Stomach smooth muscle (tissue), 2 donors: Measurements from ENCODE around the gene SERPIND1.
"Not testable (repeated sequence)": the region's sequence is repeated elsewhere in the genome, so short reads cannot be mapped to it uniquely, and the experiment has no call there.

Source experiments
- H3K27ac ChIP-seq: one replicate; pipeline ENCODE4 v1.7.0; 2013; ENCODE audit warnings: mild to moderate bottlenecking, low read length, inconsistent platforms
- H3K27me3 ChIP-seq, 2 donors: one replicate each; pipeline ENCODE4 v1.7.0; 2013; ENCODE audit warnings: low read length in 2 of 2; ENCODE audit not compliant: insufficient read depth in 2 of 2, control insufficient read depth in 1 of 2
- H3K36me3 ChIP-seq, 2 donors: one replicate each; pipeline ENCODE4 v1.7.0; 2013; ENCODE audit warnings: low read length in 2 of 2; ENCODE audit not compliant: control insufficient read depth in 2 of 2, insufficient read depth in 2 of 2
- H3K4me1 ChIP-seq: one replicate; pipeline ENCODE4 v1.7.0; 2013; ENCODE audit warnings: low read length; ENCODE audit not compliant: control insufficient read depth, insufficient read depth
- H3K4me3 ChIP-seq, 2 donors: one replicate each; pipeline ENCODE4 v1.7.0; 2013; ENCODE audit warnings: low read length in 2 of 2
- H3K9ac ChIP-seq, 2 donors: one replicate each; pipeline ENCODE4 v1.7.0; 2013; ENCODE audit warnings: low read length in 2 of 2, mild to moderate bottlenecking in 1 of 2
- H3K9me3 ChIP-seq, 2 donors: one replicate each; pipeline ENCODE4 v1.7.0; 2013; ENCODE audit warnings: low read length in 2 of 2; ENCODE audit not compliant: control insufficient read depth in 2 of 2
- donor health status: healthy.
- donor health status: Pancreatic carcinoma.

Gene SERPIND1, protein sequence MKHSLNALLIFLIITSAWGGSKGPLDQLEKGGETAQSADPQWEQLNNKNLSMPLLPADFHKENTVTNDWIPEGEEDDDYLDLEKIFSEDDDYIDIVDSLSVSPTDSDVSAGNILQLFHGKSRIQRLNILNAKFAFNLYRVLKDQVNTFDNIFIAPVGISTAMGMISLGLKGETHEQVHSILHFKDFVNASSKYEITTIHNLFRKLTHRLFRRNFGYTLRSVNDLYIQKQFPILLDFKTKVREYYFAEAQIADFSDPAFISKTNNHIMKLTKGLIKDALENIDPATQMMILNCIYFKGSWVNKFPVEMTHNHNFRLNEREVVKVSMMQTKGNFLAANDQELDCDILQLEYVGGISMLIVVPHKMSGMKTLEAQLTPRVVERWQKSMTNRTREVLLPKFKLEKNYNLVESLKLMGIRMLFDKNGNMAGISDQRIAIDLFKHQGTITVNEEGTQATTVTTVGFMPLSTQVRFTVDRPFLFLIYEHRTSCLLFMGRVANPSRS

GRCh38 chr22:20773793-20774212, at the start of gene SERPIND1:
TSS of gene SERPIND1 (plus strand) at chr22:20774113. CDS start at chr22:20779313, 5,200 bp downstream.
- H3K36me3 ChIP-seq, result peaks cover 6 to 9% of the 10 kb centered on the region in 2 donors
- no peak within 1 kb of the TSS for H3K4me3 ChIP-seq
- H3K9ac ChIP-seq, result no peak within 1 kb of the TSS
- H3K4me1 ChIP-seq, result no peaks in the 10 kb centered on the region
- H3K9me3 ChIP-seq, result no peaks in the 10 kb centered on the region
- H3K27ac ChIP-seq, result no peak within 1 kb of the TSS
- H3K27me3 ChIP-seq, result no peaks in the 10 kb centered on the region

GRCh38 chr22:20724676-20725454, 49.0 kb upstream of the SERPIND1 start:
- Histone ChIP-seq H3K9me3 (no peaks in the 10 kb centered on the region), H3K36me3 (peaks cover 35 to 51% of the 10 kb centered on the region in 2 donors), H3K27me3 (no peaks in the 10 kb centered on the region), H3K4me1 (no peaks in the 10 kb centered on the region), H3K4me3 (no peak overlapping the region), H3K27ac (no peak overlapping the region), H3K9ac (no peak overlapping the region)

DNA sequence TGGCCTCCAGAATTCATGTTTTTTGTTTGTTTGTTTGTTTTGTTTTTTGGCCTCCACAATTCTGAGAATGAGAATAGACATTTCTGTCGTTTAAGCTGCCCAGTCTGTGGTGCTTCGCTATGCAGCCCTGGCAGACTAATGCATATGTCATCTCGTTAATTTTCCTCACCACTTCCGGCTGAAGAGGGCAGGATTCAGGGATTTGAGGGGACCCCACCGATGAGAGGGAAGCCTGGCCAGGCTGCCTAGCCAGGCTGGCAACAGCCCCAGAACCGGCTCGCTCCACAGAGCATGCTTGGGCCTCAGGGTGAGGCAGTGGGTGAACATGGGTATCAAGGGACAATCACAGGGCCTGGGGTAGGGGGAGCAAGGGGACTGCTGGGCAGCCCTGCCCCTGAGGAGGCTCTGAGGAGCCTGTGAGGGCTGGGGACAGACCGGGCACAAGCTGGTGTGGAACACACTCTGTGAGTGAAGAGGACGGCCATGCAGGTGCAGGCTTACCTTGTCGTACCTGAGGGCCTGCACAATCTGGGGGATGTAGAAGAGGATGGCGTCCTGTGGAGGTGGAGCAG, 47.8 kb upstream of the SERPIND1 start:
- H3K4me1 ChIP-seq, result no peaks in the 10 kb centered on the region
- H3K27ac ChIP-seq, result no peak overlapping the region
- H3K9ac ChIP-seq, result no peak overlapping the region
- no peaks in the 10 kb centered on the region for H3K9me3 ChIP-seq
- H3K36me3 ChIP-seq, result peaks cover 35 to 48% of the 10 kb centered on the region in 2 donors
- no peak overlapping the region for H3K4me3 ChIP-seq
- H3K27me3 ChIP-seq, result no peaks in the 10 kb centered on the region

DNA sequence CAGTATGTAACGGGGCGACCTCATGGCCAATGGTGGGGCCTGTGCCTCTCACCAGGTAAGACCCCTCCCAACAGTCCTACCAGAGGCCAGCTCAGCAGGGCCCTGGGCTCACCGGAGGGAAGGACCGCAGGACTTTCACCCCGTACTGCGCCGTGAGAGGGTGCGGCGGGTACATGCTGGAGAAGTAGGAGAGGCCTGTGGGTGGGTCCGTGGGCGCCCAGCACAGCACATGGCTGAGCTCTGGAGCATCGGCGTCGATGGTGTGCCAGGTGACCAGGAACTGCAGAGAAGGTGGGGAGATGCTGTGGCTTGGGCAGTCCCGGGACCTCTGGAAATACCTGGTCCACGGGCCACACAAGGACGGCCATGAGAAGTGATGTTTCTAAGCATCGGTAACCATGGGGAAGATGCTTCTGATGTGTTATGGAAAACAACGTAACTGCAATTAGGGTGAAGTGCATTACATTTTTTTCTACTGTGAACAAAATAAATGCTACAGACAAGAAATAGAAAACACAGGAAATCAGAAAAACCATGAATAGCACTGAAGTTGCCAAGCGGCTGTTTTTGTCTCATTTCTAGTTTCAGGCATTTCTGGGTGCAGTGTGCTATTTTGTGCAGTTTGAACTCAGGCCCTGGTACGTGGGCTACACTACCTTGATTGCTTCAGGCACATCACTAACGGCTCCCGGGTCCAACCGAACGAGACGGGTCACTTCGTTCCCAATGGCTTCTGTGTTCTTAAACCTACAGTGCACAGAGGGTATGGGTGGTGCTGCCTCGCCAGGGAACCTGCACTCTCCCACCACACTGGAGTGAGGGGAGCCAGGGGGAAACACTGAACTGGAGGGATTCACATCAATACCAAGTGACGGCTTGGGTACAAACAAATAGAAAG, 46.5 kb upstream of the SERPIND1 start:
- peaks cover 31 to 42% of the 10 kb centered on the region in 2 donors for H3K36me3 ChIP-seq
- H3K4me1 ChIP-seq, result no peaks in the 10 kb centered on the region

DNA sequence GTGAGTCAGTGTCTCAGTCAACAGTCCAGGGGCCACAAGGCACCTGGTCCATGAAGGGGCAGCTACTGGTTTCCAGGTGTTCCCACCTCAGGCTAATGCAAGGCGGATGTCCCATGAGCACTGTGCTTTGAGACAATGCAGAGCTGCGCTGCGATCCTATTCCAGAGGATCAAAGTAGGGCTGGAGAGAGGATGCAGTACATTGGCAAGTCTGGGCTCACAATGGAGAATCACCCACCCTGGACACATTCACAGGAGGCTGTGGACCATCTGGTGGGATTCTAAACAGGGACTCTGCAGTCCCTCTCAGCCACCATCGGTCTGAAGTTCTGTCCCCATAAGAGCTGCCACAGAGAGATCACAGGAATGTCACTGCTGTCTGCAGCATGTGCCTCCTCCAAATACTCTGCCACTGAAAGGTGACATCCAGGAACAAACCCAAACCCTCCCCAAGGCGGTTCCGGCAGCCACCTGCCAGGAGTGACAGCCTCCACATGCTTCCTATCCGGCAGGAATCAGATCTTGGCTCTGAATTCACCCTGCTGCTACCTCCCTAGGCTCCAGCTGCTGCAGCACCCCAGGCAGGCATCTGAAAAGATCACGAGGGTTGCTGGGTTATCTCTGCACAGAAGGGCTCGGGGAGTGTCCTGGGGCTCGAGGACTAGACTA, 45.3 kb upstream of the SERPIND1 start:
- H3K36me3 ChIP-seq, result peaks cover 31 to 42% of the 10 kb centered on the region in 2 donors
- H3K27ac ChIP-seq, result no peak overlapping the region
- H3K9ac ChIP-seq, result no peak overlapping the region

More for the DNA sequence above, 46.5 kb upstream of the SERPIND1 start:
- Histone ChIP-seq H3K9ac (no peak overlapping the region), H3K27ac (no peak overlapping the region), H3K27me3 (no peaks in the 10 kb centered on the region), H3K9me3 (no peaks in the 10 kb centered on the region), H3K4me3 (no peak overlapping the region)

GRCh38 chr22:20729194-20729593, 44.7 kb upstream of the SERPIND1 start:
- Histone ChIP-seq H3K4me3 (no peak overlapping the region), H3K27ac (no peak overlapping the region), H3K9ac (no peak overlapping the region), H3K9me3 (no peaks in the 10 kb centered on the region), H3K27me3 (no peaks in the 10 kb centered on the region), H3K36me3 (peaks cover 31 to 42% of the 10 kb centered on the region in 2 donors), H3K4me1 (no peaks in the 10 kb centered on the region)

More for the DNA sequence above, 45.3 kb upstream of the SERPIND1 start:
- H3K4me1 ChIP-seq, result no peaks in the 10 kb centered on the region
- no peaks in the 10 kb centered on the region for H3K27me3 ChIP-seq
- no peak overlapping the region for H3K4me3 ChIP-seq
- H3K9me3 ChIP-seq, result no peaks in the 10 kb centered on the region

- H3K4me1 ChIP-seq, H3K4me3 ChIP-seq, H3K9ac ChIP-seq, H3K9me3 ChIP-seq, H3K27ac ChIP-seq, H3K27me3 ChIP-seq: not testable (repeated sequence)
- H3K36me3 ChIP-seq, result peaks cover 19 to 23% of the 10 kb centered on the region in 2 donors
Observed at GRCh38 chr22:20732431-20732830, 41.5 kb upstream of the SERPIND1 start.

DNA sequence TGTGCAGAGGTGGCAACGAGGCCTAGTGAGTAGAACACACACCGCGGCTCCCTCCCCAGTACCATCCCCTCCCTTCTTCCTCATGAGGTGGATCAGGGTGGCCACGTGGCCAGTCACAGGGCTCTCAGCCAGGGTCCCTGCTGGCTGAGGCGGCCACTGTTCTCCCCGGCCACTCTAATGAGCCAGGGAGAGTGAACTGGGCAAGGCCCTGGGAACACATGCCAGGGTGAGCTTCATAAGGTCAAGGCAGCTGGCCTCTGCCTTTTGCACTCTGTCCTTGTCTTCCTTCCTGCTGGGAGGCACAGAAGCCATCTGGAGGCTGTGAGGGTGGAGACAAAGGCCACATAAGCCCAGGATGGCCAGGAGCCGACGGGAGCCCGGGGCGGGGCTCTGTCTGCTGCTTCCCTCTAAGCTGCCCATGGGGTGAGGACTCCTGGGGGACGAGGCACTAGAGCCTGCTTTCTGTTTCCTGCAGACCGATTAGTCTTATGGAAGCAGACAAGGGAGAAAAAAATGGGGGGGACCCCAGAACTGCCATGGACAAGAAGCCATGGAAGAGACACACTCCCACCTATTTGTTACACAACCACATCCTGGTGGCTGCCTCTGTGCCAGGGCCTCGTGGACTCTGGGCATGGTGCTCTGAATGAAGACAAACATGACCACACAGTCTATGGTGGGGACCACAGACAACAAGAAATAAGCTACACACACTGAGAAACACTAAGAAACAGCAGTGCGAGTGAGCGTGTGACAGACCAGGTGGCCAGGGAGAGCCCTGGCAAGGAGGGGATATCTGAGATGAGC, 38.4 kb upstream of the SERPIND1 start:
- not testable (repeated sequence) for H3K27ac ChIP-seq, H3K36me3 ChIP-seq, H3K9me3 ChIP-seq, H3K4me3 ChIP-seq, H3K9ac ChIP-seq, H3K27me3 ChIP-seq, H3K4me1 ChIP-seq

DNA sequence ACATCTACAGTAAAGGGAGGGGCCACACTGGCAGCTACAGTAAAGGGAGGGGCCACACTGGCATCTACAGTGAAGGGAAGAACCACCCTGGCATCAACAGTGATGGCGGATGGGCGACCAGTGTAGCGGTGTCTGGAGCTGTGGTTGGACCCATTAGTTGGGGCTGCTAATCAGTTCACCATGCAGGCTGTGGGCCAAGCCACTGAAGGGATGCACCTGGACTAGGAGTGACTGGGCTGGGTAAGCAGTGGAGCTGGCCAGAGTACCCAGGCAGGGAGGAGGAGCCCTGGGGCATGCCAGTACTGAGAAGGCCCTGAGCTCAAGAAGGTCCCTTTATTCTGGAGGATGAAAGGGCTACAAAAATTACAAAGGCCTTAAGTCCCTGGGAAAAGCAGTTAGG, 37.0 kb upstream of the SERPIND1 start:
- H3K9ac ChIP-seq, H3K9me3 ChIP-seq, H3K4me3 ChIP-seq, H3K4me1 ChIP-seq, H3K27ac ChIP-seq, H3K27me3 ChIP-seq: not testable (repeated sequence)
- H3K36me3 ChIP-seq, result peaks cover 9 to 15% of the 10 kb centered on the region in 2 donors
